Peyer's patch (tissue), 4 donors: ENCODE results near the gene TMEM59L. TPM values are rescaled to one million over a fixed set of nuclear protein-coding genes. Genes with fewer than 3 reads are reported as not detected.

ENCODE experiments used
- DNase-seq, 3 donors: peaks; one replicate each; pipeline ENCODE4 v3.0.0-alpha.2; 2017 to 2019
- H3K27ac ChIP-seq, 4 donors: fragments of 200-600 bp; sonication (generic); one replicate each; pipeline ENCODE4 v1.5.1; 2016 to 2019
- H3K27me3 ChIP-seq, 2 donors: fragments of 200-600 bp; sonication (generic); one replicate each; pipeline ENCODE4 v1.5.1; 2019
- H3K36me3 ChIP-seq, 3 donors: fragments of 200-600 bp; sonication (generic); one replicate each; pipeline ENCODE4 v1.5.1; 2016 to 2019
- H3K4me1 ChIP-seq, 4 donors: fragments of 200-600 bp; sonication (generic); one replicate each; pipeline ENCODE4 v1.5.1; 2016 to 2019
- H3K4me3 ChIP-seq, 4 donors: fragments of 200-600 bp; sonication (generic); 1 replicate in 3 of 4; 2 replicates in 1 of 4; pipeline ENCODE4 v1.5.1; 2016 to 2019; ENCODE audit warnings: mild to moderate bottlenecking in 1 of 4
- H3K9me3 ChIP-seq, 4 donors: fragments of 200-600 bp; sonication (generic); one replicate each; pipeline ENCODE4 v1.5.1; 2016 to 2019; ENCODE audit warnings: mild to moderate bottlenecking in 1 of 4
- CTCF ChIP-seq, 6 experiments: fragments of 450-650 bp in 4 of 6; fragments of 200-600 bp in 2 of 6; sonication (generic) in 1 of 6; IDR thresholded peaks; one replicate each; pipeline ENCODE4 v1.5.1; 2017 to 2019; ENCODE audit warnings: antibody characterized with exemption in 6 of 6, mild to moderate bottlenecking in 3 of 6, moderate library complexity in 1 of 6
- POLR2A ChIP-seq, 2 donors: fragments of 450-650 bp; IDR thresholded peaks; one replicate each; pipeline ENCODE4 v1.5.1; 2017; ENCODE audit warnings: antibody characterized with exemption in 2 of 2, mild to moderate bottlenecking in 2 of 2, moderate library complexity in 2 of 2
- total RNA-seq, 4 donors: library from RNA; depleted of rRNA; stranded (reverse); fragments of >200 nt; gene quantifications; one replicate each; pipeline ENCODE4 v1.1.0, GENCODE V29; 2016

The TMEM59L gene
- total RNA-seq, 4 donors from 2014 or later: 0.70 to 2.0 (median 1.7) TPM; not detected in 1

GRCh38 chr19:18648973-18649315 lies 36.3 kb downstream of the TMEM59L start:
- peak overlapping the region; percentile 55 to 86 (median 73) for H3K27ac ChIP-seq
- H3K4me3 ChIP-seq: peak overlapping the region in 2 of 4 donors; percentile 2 to 14

GRCh38 chr19:18649371-18650020 lies 36.8 kb downstream of the TMEM59L start:
- TF ChIP-seq POLR2A (IDR thresholded peaks at IDR 0.05): no peak
- no peak for TF ChIP-seq CTCF (IDR thresholded peaks at IDR 0.05)
- H3K27ac ChIP-seq: peak overlapping the region; percentile 55 to 86 (median 73)
- H3K27me3 ChIP-seq: no peaks in the 10 kb centered on the region
- peak in 2 of 3 donors; percentile 31 to 69 for DNase-seq
- no peaks in the 10 kb centered on the region for H3K36me3 ChIP-seq
- peak overlapping the region in 3 of 4 donors; percentile 2 to 14 (median 4) for H3K4me3 ChIP-seq
- H3K4me1 ChIP-seq: peaks cover 0 to 29% (median 3%) of the 10 kb centered on the region in 4 donors
- no peaks in the 10 kb centered on the region for H3K9me3 ChIP-seq

More at GRCh38 chr19:18648973-18649315, 36.3 kb downstream of the TMEM59L start:
- Histone ChIP-seq H3K36me3 (no peaks in the 10 kb centered on the region), H3K27me3 (no peaks in the 10 kb centered on the region), H3K4me1 (peaks cover 0 to 29% (median 6%) of the 10 kb centered on the region in 4 donors), H3K9me3 (no peaks in the 10 kb centered on the region)
- no peak for TF ChIP-seq CTCF (IDR thresholded peaks at IDR 0.05)
- TF ChIP-seq POLR2A (IDR thresholded peaks at IDR 0.05): no peak
- no peak for DNase-seq

GRCh38 chr19:18650021-18650390 lies 37.3 kb downstream of the TMEM59L start:
- peaks cover 0 to 24% (median 1%) of the 10 kb centered on the region in 4 donors for H3K4me1 ChIP-seq
- H3K9me3 ChIP-seq: no peaks in the 10 kb centered on the region
- TF ChIP-seq CTCF (IDR thresholded peaks at IDR 0.05): no peak
- no peak for TF ChIP-seq POLR2A (IDR thresholded peaks at IDR 0.05)
- no peak overlapping the region for H3K4me3 ChIP-seq
- no peaks in the 10 kb centered on the region for H3K27me3 ChIP-seq
- no peaks in the 10 kb centered on the region for H3K36me3 ChIP-seq
- peak overlapping the region; percentile 55 to 86 (median 73) for H3K27ac ChIP-seq
- no peak for DNase-seq

- H3K27me3 ChIP-seq: no peaks in the 10 kb centered on the region
- H3K4me3 ChIP-seq: no peak overlapping the region
- no peaks in the 10 kb centered on the region for H3K9me3 ChIP-seq
- H3K27ac ChIP-seq: peak overlapping the region; percentile 55 to 86 (median 73)
- TF ChIP-seq POLR2A (IDR thresholded peaks at IDR 0.05): no peak
- TF ChIP-seq CTCF (IDR thresholded peaks at IDR 0.05): no peak
- peaks cover 0 to 21% (median 1%) of the 10 kb centered on the region in 4 donors for H3K4me1 ChIP-seq
- peak in 1 of 3 donors; percentile 75 for DNase-seq
- H3K36me3 ChIP-seq: no peaks in the 10 kb centered on the region
Observed at GRCh38 chr19:18650468-18651041, 37.9 kb downstream of the TMEM59L start.

GRCh38 chr19:18651300-18651699 lies 38.6 kb downstream of the TMEM59L start:
- DNase-seq: no peak
- Histone ChIP-seq H3K36me3 (no peaks in the 10 kb centered on the region), H3K4me1 (peaks cover 0 to 21% (median 1%) of the 10 kb centered on the region in 4 donors), H3K27ac (peak overlapping the region; percentile 55 to 86 (median 73)), H3K4me3 (no peak overlapping the region), H3K27me3 (no peaks in the 10 kb centered on the region), H3K9me3 (no peaks in the 10 kb centered on the region)
- TF ChIP-seq POLR2A (IDR thresholded peaks at IDR 0.05): no peak
- no peak for TF ChIP-seq CTCF (IDR thresholded peaks at IDR 0.05)
